ENCODE measurements around the gene PDE5A.
"Not testable (repeated sequence)": the region's sequence is repeated elsewhere in the genome, so short reads cannot be mapped to it uniquely, and the experiment has no call there.

The PDE5A gene

GRCh38 chr4:119666653-119667091 is 38.1 kb upstream of the PDE5A start:
- no peak overlapping the region for H3K4me3 ChIP-seq (ENCODE audit: low read depth, low read length)
- TF ChIP-seq CTCF (IDR thresholded peaks at IDR 0.05; ENCODE audit: low read depth, low read length) = no peak

- TF ChIP-seq CTCF (IDR thresholded peaks at IDR 0.05; ENCODE audit: low read depth, low read length) = no peak
- H3K4me3 ChIP-seq (ENCODE audit: low read depth, low read length) = no peak overlapping the region
These were observed 37.1 kb upstream of the PDE5A start for GRCh38 chr4:119665752-119666151.

- no peak overlapping the region for H3K4me3 ChIP-seq (ENCODE audit: low read depth, low read length)
- no peak for TF ChIP-seq CTCF (IDR thresholded peaks at IDR 0.05; ENCODE audit: low read depth, low read length)
These were observed 35.7 kb upstream of the PDE5A start for GRCh38 chr4:119664168-119664907.

- H3K4me3 ChIP-seq (ENCODE audit: low read depth, low read length) = peak overlapping the region; percentile 21
- no peak for TF ChIP-seq CTCF (IDR thresholded peaks at IDR 0.05; ENCODE audit: low read depth, low read length)
These were observed 34.7 kb upstream of the PDE5A start for GRCh38 chr4:119663160-119663788.

- H3K4me3 ChIP-seq (ENCODE audit: low read depth, low read length) = not testable (repeated sequence)
These were observed 34.0 kb upstream of the PDE5A start for GRCh38 chr4:119662612-119663011.

- TF ChIP-seq CTCF (IDR thresholded peaks at IDR 0.05; ENCODE audit: low read depth, low read length) = no peak
- no peak overlapping the region for H3K4me3 ChIP-seq (ENCODE audit: low read depth, low read length)
These were observed 32.6 kb upstream of the PDE5A start for GRCh38 chr4:119661231-119661630.

GRCh38 chr4:119659576-119659975 is 31.0 kb upstream of the PDE5A start:
- H3K4me3 ChIP-seq (ENCODE audit: low read depth, low read length) = no peak overlapping the region
- no peak for TF ChIP-seq CTCF (IDR thresholded peaks at IDR 0.05; ENCODE audit: low read depth, low read length)
